GM21528 (cell line): ENCODE measurements around the gene CCDC146.
"Not testable (repeated sequence)": the region's sequence is repeated elsewhere in the genome, so short reads cannot be mapped to it uniquely, and the experiment has no call there.

Experiments
- ATAC-seq: cut with Tn5 transposase; IDR thresholded peaks from one replicate; pipeline ENCODE4 v1.9.1; 2021; ENCODE audit warnings: mild to moderate bottlenecking, moderate library complexity; ENCODE audit not compliant: unreplicated experiment, low FRiP score

Gene CCDC146

GRCh38 chr7:77140291-77140690 is 17.9 kb downstream of the CCDC146 start:
- ATAC-seq, result not testable (repeated sequence)

GRCh38 chr7:77152232-77152631 is 29.8 kb downstream of the CCDC146 start:
- ATAC-seq, result not testable (repeated sequence)

- not testable (repeated sequence) for ATAC-seq
Observed at GRCh38 chr7:77154917-77155464, 32.6 kb downstream of the CCDC146 start.

- not testable (repeated sequence) for ATAC-seq
Observed at GRCh38 chr7:77155601-77156377, 33.4 kb downstream of the CCDC146 start.

- ATAC-seq, result peak; percentile 85
Observed at GRCh38 chr7:77157034-77157433, 34.6 kb downstream of the CCDC146 start.

- ATAC-seq, result peak; percentile 71
Observed at GRCh38 chr7:77157446-77157845, 35.0 kb downstream of the CCDC146 start.

GRCh38 chr7:77171073-77171472 is 48.7 kb downstream of the CCDC146 start:
- ATAC-seq, result not testable (repeated sequence)

- ATAC-seq, result not testable (repeated sequence)
Observed at GRCh38 chr7:77172437-77173172, 50.2 kb downstream of the CCDC146 start.

GRCh38 chr7:77174418-77174817 is 52.0 kb downstream of the CCDC146 start:
- ATAC-seq, result not testable (repeated sequence)

- not testable (repeated sequence) for ATAC-seq
Observed at GRCh38 chr7:77175274-77175800, 52.9 kb downstream of the CCDC146 start.

- not testable (repeated sequence) for ATAC-seq
Observed at GRCh38 chr7:77177321-77177904, 55.0 kb downstream of the CCDC146 start.

GRCh38 chr7:77178024-77178423 is 55.6 kb downstream of the CCDC146 start:
- ATAC-seq, result not testable (repeated sequence)

GRCh38 chr7:77181015-77181595 is 58.7 kb downstream of the CCDC146 start:
- ATAC-seq, result no peak

- ATAC-seq, result no peak
Observed at GRCh38 chr7:77181734-77182133, 59.3 kb downstream of the CCDC146 start.

GRCh38 chr7:77182261-77182660 is 59.8 kb downstream of the CCDC146 start:
- no peak for ATAC-seq

GRCh38 chr7:77184463-77184862 is 62.0 kb downstream of the CCDC146 start:
- ATAC-seq, result no peak

- no peak for ATAC-seq
Observed at GRCh38 chr7:77184990-77185389, 62.6 kb downstream of the CCDC146 start.

GRCh38 chr7:77185866-77186265 is 63.5 kb downstream of the CCDC146 start:
- ATAC-seq, result no peak

- no peak for ATAC-seq
Observed at GRCh38 chr7:77188731-77189437, 66.5 kb downstream of the CCDC146 start.

GRCh38 chr7:77197141-77197540 is 74.7 kb downstream of the CCDC146 start:
- no peak for ATAC-seq
